ENCODE results near the gene TNRC6C.
"Not testable (repeated sequence)": the region's sequence is repeated elsewhere in the genome, so short reads cannot be mapped to it uniquely, and the experiment has no call there.

TNRC6C gene

GRCh38 chr17:78135858-78136500 is 177.5 kb downstream of the TNRC6C start:
- no peak for DNase-seq (ENCODE audit: low read depth in 2 of 2)

GRCh38 chr17:78137392-78138203 is 179.1 kb downstream of the TNRC6C start:
- no peak for DNase-seq (ENCODE audit: low read depth in 2 of 2)

GRCh38 chr17:78138204-78139060 is 179.9 kb downstream of the TNRC6C start:
- no peak for DNase-seq (ENCODE audit: low read depth in 2 of 2)

- DNase-seq (ENCODE audit: low read depth in 2 of 2): not testable (repeated sequence)
These were observed 181.3 kb downstream of the TNRC6C start for GRCh38 chr17:78139861-78140168.

GRCh38 chr17:78140169-78141051 is 181.9 kb downstream of the TNRC6C start:
- DNase-seq (ENCODE audit: low read depth in 2 of 2): peak; percentile 98

- DNase-seq (ENCODE audit: low read depth in 2 of 2): no peak
These were observed 183.1 kb downstream of the TNRC6C start for GRCh38 chr17:78141437-78142118.

GRCh38 chr17:78142119-78142861 is 183.8 kb downstream of the TNRC6C start:
- DNase-seq (ENCODE audit: low read depth in 2 of 2): no peak

DNA sequence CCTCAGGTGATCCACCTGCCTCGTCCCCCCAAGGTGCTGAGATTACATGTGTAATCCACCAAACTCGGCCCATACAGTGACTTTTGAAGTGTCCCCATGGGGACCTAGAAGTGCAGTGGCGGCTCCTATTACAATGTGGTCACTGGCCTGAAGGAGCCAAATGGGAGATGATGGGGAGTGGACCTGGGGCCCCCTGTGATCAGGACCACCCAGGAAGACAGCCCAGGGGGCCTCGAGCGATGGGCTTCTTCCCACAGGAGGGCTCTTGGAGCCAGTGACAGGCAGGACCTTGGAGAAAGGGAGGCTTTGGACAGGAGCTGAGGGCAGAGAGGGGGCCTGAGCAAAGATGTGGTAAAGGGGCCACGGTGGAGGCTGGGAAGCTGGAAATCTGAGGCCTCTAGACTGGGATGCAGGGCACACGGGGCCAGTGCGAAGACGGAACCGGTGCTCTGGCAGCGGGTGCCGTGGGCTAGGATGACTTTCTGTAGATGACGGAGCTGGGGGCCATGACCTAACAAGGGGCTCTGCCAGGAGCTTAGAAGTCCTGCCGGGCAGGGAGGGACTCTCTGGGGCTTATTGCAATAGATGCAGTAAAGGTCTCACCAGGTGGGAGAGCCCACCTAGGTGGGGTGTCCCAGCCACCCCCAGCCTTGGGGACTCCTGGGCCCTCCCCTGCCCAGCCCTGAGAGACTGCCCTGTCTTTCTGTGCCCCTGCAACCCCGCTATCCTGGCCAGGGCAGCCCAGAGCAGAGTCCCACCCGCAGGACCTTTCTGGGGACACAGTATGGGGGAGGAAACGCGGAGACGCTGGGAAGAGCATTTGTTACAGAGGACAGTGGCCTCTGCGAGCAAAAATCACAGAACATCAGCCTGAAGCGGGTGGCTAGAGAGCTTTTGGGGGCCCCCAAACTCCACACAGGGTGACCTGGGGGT is 185.0 kb downstream of the TNRC6C start:
- no peak for DNase-seq (ENCODE audit: low read depth in 2 of 2)

DNA sequence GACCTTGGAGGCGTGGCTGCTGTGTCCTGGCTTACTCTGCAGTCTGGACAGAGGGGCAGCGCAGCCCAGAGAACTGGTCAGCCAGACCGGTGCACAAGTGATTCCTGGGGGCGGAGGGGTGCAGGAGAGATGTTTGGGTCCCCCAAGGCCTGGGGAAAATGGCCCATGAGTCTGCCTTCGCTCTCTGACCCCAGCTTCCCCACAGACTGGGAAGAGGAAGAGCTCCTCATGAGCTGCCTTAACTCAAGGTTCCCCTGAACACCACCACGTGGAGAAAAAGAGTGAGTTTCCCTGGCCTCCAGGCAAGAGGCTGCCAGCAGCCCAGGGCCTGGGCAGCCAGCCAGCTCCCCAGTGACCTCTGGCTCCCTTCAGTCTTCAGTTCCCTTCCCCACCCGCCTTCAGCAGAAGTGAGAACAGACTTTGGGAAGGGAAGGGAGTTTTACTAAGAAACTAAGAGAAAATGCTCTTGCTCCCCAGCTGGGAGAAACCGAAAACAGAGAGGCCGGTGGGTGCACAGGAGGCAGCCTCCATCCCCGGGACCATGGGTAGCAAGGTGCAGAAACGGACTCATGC is 185.7 kb downstream of the TNRC6C start:
- DNase-seq (ENCODE audit: low read depth in 2 of 2): no peak

GRCh38 chr17:78144736-78145641 is 186.5 kb downstream of the TNRC6C start:
- DNase-seq (ENCODE audit: low read depth in 2 of 2): no peak

- DNase-seq (ENCODE audit: low read depth in 2 of 2): no peak
These were observed 188.0 kb downstream of the TNRC6C start for GRCh38 chr17:78146471-78146869.

- no peak for DNase-seq (ENCODE audit: low read depth in 2 of 2)
These were observed 188.4 kb downstream of the TNRC6C start for GRCh38 chr17:78146881-78147280.

DNA sequence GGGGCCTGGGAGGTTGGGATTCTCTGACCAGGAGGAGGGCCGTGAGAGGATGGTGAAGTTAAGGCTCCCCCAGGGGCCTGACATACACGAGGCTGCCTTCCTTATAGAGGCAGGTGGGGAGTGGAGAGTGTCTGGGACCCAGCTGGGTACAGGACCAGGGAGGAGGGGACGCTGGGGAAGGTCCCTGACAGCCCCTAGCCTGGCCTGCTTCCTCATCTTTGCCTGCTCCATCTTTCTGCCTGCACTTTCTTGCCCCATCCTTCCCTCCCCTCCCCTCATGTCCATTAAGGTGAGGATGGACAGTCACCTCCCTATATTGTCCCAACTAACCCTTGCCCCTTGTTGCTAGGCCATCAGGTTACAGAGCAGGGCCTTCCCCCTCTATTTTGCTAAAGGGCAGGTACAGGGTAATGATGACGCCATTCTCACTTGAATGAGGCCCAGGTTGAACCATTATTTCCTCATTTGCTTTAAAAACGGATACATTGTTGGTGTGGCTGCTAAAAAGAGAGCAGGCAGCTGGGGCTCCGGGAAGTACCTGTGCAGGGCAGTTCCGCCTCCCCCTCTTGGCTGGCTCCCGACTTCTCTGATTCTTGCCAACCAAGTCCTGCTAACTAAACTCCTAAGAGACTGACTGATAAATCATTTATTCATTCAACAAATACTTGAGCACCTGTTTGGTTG is 189.0 kb downstream of the TNRC6C start:
- no peak for DNase-seq (ENCODE audit: low read depth in 2 of 2)

GRCh38 chr17:78148286-78149016 is 189.9 kb downstream of the TNRC6C start:
- no peak for DNase-seq (ENCODE audit: low read depth in 2 of 2)

DNA sequence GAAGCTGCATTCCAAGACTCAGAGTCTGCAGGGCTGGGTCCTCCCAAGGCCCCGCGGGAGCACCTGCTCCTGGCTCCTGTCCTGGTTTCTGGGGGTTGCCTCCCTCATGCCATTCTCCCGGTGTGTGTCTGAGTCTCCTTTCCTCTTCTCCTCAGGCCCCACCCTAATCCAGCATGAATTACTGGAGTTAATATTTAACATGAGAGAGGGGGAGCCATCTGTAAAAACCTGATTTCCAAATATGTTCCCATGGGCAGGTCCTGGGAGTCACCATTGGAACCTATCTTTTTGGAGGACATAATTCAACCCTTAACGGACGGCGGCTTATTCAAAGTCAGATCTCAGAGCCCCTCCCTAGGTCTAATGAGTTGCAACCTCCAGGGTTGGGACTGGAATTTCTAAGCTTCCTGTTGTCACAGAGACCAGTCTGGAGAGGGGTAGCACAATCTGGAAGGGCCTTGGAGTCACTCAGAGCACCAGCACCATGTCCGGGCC is 193.1 kb downstream of the TNRC6C start:
- DNase-seq (ENCODE audit: low read depth in 2 of 2): no peak
